Panc1 (cell line): ENCODE measurements around the gene PARP16. TPM values are rescaled to one million over a fixed set of nuclear protein-coding genes. Genes with fewer than 3 reads are reported as not detected.

Experiments used
- ATAC-seq: fragments of 200-7000 bp; cut with Tn5 transposase; 2 replicates; pipeline ENCODE4 v1.9.1; 2020; ENCODE audit warnings: mild to moderate bottlenecking, moderate library complexity
- BruUV-seq: library from RNA; stranded (reverse); fragments of 400-500 nt; replicated peaks from 2 replicates; lab custom pipeline; 2021; lab: Mats Ljungman, UMichigan
- CTCF ChIA-PET: fragments of 300-600 bp; sonication (Branson Sonifier 250); formaldehyde crosslinking; loops from one replicate; lab custom pipeline; 2022; ENCODE audit warnings: antibody characterized with exemption; lab: Charles Lee
- POLR2A ChIA-PET: fragments of 300-600 bp; sonication (Branson Sonifier 250); formaldehyde crosslinking; loops from one replicate; lab custom pipeline; 2022; ENCODE audit warnings: antibody characterized with exemption; lab: Charles Lee
- DNase-seq: peaks from one replicate; pipeline ENCODE4 v3.0.0-alpha.2; 2010; ENCODE audit warnings: low read depth, low spot score
- H3K27ac ChIP-seq: 2 replicates; pipeline ENCODE4 v1.5.1; 2011; ENCODE audit warnings: mild to moderate bottlenecking, low read length, inconsistent platforms
- H3K27me3 ChIP-seq: fragments of 200-500 bp; sonication (Bioruptor generic); 2 replicates; pipeline ENCODE4 v1.6.0; 2014; ENCODE audit warnings: low read length, inconsistent platforms; ENCODE audit not compliant: control insufficient read depth, insufficient read depth
- H3K36me3 ChIP-seq: fragments of 200-500 bp; sonication (Bioruptor generic); 2 replicates; pipeline ENCODE4 v1.5.1; 2014; ENCODE audit warnings: inconsistent platforms, mild to moderate bottlenecking, low read length, moderate library complexity; ENCODE audit not compliant: control insufficient read depth, insufficient read depth
- H3K4me1 ChIP-seq: 2 replicates; pipeline ENCODE4 v1.5.1; 2011; ENCODE audit warnings: inconsistent platforms, mild to moderate bottlenecking, low read length, moderate library complexity; ENCODE audit not compliant: control insufficient read depth, insufficient read depth
- H3K4me3 ChIP-seq, 2 experiments: 2 replicates each; pipeline ENCODE4 v1.5.1; 2011 to 2012; ENCODE audit warnings: low read depth in 2 of 2, low read length in 2 of 2, mild to moderate bottlenecking in 2 of 2, inconsistent platforms in 1 of 2, moderate library complexity in 1 of 2
- H3K9me3 ChIP-seq: fragments of 200-500 bp; sonication (Bioruptor generic); 2 replicates; pipeline ENCODE4 v1.5.1; 2014; ENCODE audit warnings: low read depth, mild to moderate bottlenecking, inconsistent platforms, low read length, moderate library complexity; ENCODE audit not compliant: control insufficient read depth, insufficient read depth
- POLR2AphosphoS5 ChIP-seq: IDR thresholded peaks from 2 replicates; pipeline ENCODE4 v1.6.1; 2012; ENCODE audit warnings: mild to moderate bottlenecking, low read depth, low read length, moderate library complexity
- SIN3A ChIP-seq: IDR thresholded peaks from 2 replicates; pipeline ENCODE4 v1.6.1; 2012; ENCODE audit warnings: low read depth, mild to moderate bottlenecking, low read length, moderate library complexity, borderline replicate concordance; ENCODE audit not compliant: insufficient read depth
- TCF7L2 ChIP-seq: IDR thresholded peaks from 2 replicates; pipeline ENCODE4 v1.6.1; 2011; ENCODE audit warnings: mild to moderate bottlenecking, low read depth, low read length, inconsistent platforms
- in situ Hi-C: cut with HindIII; loops from 2 replicates; pipeline ENCODE4 v1.10.0; 2016; ENCODE audit warnings: low sequenced_read_pairs, low pct_unique_long_range_greater_than_20kb
- intact Hi-C: fragments of 100-400 bp; cut with micrococcal nuclease; formaldehyde crosslinking; loops from one replicate; pipeline ENCODE4 v1.10.0; 2022; ENCODE audit not compliant: unreplicated experiment
- total RNA-seq: library from RNA; stranded (reverse); gene quantifications from one replicate; pipeline ENCODE4 v1.2.1, GENCODE V29; 2021; ENCODE audit not compliant: unreplicated experiment
- TF ChIP-seq, protein P1 (sequence below), 2 experiments: IDR thresholded peaks; 2 replicates each; pipeline ENCODE4 v1.6.1; 2011 to 2012; ENCODE audit warnings: low read depth in 2 of 2, control low read depth in 1 of 2, low read length in 1 of 2, mild to moderate bottlenecking in 1 of 2, moderate library complexity in 1 of 2; ENCODE audit not compliant: insufficient read depth in 1 of 2
- TF ChIP-seq, protein P2 (sequence below): fragments of 450-650 bp; IDR thresholded peaks from 2 replicates; pipeline ENCODE4 v1.5.1; 2017; ENCODE audit warnings: mild to moderate bottlenecking

Gene PARP16
- total RNA-seq, 1 experiment from 2014 or later = 15.4 TPM

DNA sequence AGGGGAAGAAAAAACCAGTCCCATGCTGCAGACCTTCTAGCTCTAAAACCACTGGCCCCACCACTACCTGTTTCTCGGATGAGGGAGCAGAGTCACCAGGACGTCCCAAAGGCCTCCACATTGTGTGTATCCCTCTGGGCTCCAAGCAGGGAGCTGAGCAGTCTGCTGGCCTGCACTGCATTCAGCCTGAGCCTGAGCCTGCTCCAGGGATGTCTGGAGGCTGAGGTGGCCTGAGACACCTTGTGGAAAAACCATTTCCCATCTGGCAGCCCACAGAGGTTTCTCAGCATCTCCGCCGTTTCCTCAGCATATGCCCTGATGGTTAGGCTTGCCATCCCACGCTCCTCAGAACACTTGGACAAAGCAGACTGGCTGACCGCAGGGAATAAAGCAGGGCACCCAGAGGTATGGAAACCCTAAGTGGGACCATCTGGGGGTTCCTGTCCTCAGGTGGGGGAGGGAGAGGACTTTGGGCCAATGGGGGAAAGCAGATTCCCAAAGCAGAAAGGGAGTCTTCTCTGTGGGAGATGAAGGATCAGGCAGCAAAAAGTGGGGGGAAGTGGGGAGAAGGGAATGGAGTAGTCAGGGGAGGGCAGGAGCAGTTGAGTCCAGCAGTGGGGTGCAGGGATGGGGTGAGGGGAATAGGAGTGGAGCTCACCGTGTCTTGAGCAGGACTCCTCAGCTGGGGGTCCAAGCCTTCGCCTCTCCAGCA is 75.8 kb downstream of the PARP16 start, which contains the start of gene CILP:
CILP (minus strand) TSS at position 704 of the 712 bp plus-strand sequence. CDS start 1,718 bp downstream, outside the sequence.
- Histone ChIP-seq H3K27ac (no peak within 1 kb of the TSS), H3K4me1 (no peaks in the 10 kb centered on the region), H3K27me3 (no peaks in the 10 kb centered on the region), H3K9me3 (no peaks in the 10 kb centered on the region), H3K36me3 (no peaks in the 10 kb centered on the region), H3K4me3 (no peak within 1 kb of the TSS)
- no peak for DNase-seq
- intact Hi-C loops (no loop called here), in situ Hi-C loops (no loop called here)
- CTCF ChIA-PET = interaction anchor here (0.6 kb wide), 1 partner anchor 95 kb away, joined by 3 read pairs; no protein-coding TSS in a partner anchor
- TF ChIP-seq SIN3A = no peak
- TF ChIP-seq, protein P1, sequence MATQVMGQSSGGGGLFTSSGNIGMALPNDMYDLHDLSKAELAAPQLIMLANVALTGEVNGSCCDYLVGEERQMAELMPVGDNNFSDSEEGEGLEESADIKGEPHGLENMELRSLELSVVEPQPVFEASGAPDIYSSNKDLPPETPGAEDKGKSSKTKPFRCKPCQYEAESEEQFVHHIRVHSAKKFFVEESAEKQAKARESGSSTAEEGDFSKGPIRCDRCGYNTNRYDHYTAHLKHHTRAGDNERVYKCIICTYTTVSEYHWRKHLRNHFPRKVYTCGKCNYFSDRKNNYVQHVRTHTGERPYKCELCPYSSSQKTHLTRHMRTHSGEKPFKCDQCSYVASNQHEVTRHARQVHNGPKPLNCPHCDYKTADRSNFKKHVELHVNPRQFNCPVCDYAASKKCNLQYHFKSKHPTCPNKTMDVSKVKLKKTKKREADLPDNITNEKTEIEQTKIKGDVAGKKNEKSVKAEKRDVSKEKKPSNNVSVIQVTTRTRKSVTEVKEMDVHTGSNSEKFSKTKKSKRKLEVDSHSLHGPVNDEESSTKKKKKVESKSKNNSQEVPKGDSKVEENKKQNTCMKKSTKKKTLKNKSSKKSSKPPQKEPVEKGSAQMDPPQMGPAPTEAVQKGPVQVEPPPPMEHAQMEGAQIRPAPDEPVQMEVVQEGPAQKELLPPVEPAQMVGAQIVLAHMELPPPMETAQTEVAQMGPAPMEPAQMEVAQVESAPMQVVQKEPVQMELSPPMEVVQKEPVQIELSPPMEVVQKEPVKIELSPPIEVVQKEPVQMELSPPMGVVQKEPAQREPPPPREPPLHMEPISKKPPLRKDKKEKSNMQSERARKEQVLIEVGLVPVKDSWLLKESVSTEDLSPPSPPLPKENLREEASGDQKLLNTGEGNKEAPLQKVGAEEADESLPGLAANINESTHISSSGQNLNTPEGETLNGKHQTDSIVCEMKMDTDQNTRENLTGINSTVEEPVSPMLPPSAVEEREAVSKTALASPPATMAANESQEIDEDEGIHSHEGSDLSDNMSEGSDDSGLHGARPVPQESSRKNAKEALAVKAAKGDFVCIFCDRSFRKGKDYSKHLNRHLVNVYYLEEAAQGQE (IDR thresholded peaks at IDR 0.05; ENCODE audit: insufficient read depth in 1 of 2, low read depth in 2 of 2, low read length in 1 of 2) = no peak
- no peak for TF ChIP-seq TCF7L2
- TF ChIP-seq, protein P2, sequence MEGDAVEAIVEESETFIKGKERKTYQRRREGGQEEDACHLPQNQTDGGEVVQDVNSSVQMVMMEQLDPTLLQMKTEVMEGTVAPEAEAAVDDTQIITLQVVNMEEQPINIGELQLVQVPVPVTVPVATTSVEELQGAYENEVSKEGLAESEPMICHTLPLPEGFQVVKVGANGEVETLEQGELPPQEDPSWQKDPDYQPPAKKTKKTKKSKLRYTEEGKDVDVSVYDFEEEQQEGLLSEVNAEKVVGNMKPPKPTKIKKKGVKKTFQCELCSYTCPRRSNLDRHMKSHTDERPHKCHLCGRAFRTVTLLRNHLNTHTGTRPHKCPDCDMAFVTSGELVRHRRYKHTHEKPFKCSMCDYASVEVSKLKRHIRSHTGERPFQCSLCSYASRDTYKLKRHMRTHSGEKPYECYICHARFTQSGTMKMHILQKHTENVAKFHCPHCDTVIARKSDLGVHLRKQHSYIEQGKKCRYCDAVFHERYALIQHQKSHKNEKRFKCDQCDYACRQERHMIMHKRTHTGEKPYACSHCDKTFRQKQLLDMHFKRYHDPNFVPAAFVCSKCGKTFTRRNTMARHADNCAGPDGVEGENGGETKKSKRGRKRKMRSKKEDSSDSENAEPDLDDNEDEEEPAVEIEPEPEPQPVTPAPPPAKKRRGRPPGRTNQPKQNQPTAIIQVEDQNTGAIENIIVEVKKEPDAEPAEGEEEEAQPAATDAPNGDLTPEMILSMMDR = no peak
- TF ChIP-seq POLR2AphosphoS5 = no peak
- BruUV-seq = no TSS peak
- no peak for ATAC-seq
- POLR2A ChIA-PET = no interaction called here

DNA sequence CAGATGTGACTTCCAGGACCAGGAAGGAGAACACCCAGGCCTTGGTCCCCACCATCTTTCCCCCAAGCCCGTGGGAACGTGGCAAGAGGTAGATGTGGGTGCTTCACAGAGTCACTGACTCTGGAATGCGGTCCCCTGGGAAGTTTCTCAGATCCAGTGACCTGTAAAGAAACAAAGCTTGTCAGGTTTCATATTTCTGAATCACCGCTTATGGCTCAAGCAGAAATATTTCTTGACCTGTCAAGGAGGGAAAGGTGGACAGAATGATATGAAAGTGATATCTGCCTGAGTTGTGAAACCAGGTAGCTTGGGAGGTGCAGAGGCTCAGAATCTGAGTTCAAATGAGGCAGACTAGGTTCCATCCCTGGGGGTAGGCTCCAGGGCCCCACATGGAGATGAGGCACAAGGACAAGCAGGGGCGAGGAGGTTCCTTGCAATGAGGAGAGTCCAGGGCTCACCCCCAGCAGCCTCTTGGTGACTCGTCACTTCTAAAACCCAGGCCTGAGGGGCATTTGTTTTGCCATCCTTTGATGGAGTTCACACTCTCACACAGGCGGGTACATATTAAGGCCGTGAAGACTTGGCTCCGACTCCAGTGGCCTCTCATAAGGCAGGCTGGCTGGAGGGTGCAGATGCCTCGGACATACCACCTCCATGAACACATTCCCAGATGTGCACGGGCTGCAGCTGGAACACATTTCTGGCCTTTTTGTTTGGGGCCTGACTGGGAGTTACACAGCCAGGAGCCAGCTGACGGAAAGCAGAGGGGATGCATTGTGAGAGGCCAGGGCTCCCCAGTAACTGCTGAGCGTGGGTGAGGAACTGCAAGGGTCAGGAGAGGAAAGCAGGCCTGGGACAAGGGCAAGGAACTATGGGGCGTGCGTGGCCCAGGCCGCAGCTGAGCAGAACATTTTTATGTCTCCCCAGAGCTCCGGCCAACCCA is 76.7 kb downstream of the PARP16 start:
- intact Hi-C loops (no loop called here), in situ Hi-C loops (no loop called here)
- H3K27me3 ChIP-seq = no peaks in the 10 kb centered on the region
- H3K4me1 ChIP-seq = no peaks in the 10 kb centered on the region
- ATAC-seq = no peak
- TF ChIP-seq, protein P1 (IDR thresholded peaks at IDR 0.05; ENCODE audit: insufficient read depth in 1 of 2, low read depth in 2 of 2, low read length in 1 of 2) = no peak
- TF ChIP-seq SIN3A (no peak), TCF7L2 (no peak), POLR2AphosphoS5 (no peak)
- TF ChIP-seq, protein P2 = no peak
- H3K36me3 ChIP-seq = no peaks in the 10 kb centered on the region
- CTCF ChIA-PET = no interaction called here
- no peak for DNase-seq
- BruUV-seq = no TSS peak
- no peaks in the 10 kb centered on the region for H3K9me3 ChIP-seq
- POLR2A ChIA-PET = no interaction called here
- no peak overlapping the region for H3K27ac ChIP-seq
- no peak overlapping the region for H3K4me3 ChIP-seq
